ENCODE measurements around the gene SSTR5.

SSTR5 gene

GRCh38 chr16:1063728-1064127 lies 8.8 kb upstream of the SSTR5 start:
- Histone ChIP-seq H3K27ac (ENCODE audit: low read length) (no peak overlapping the region), H3K36me3 (ENCODE audit: control insufficient read depth, insufficient read depth, low read length) (no peaks in the 10 kb centered on the region), H3K4me3 (ENCODE audit: low read length) (no peak overlapping the region), H3K9me3 (ENCODE audit: control insufficient read depth, insufficient read depth, low read length) (no peaks in the 10 kb centered on the region), H3K4me1 (ENCODE audit: control insufficient read depth, insufficient read depth, low read length) (no peaks in the 10 kb centered on the region), H3K27me3 (ENCODE audit: control insufficient read depth, insufficient read depth, low read length) (no peaks in the 10 kb centered on the region)
- WGBS (ENCODE audit: insufficient coverage, insufficient read length), result no CpG with 5 or more reads among the region's 21 CpGs
- DNase-seq (ENCODE audit: low read depth, low spot score), result no peak

- no CpG with 5 or more reads among the region's 55 CpGs for WGBS (ENCODE audit: insufficient coverage, insufficient read length)
- no peak for DNase-seq (ENCODE audit: low read depth, low spot score)
- no peaks in the 10 kb centered on the region for H3K9me3 ChIP-seq (ENCODE audit: control insufficient read depth, insufficient read depth, low read length)
- no peak overlapping the region for H3K27ac ChIP-seq (ENCODE audit: low read length)
- no peaks in the 10 kb centered on the region for H3K36me3 ChIP-seq (ENCODE audit: control insufficient read depth, insufficient read depth, low read length)
- H3K4me3 ChIP-seq (ENCODE audit: low read length), result no peak overlapping the region
- H3K27me3 ChIP-seq (ENCODE audit: control insufficient read depth, insufficient read depth, low read length), result no peaks in the 10 kb centered on the region
- peaks cover 5% of the 10 kb centered on the region; the same call in 1 of the 2 replicates for H3K4me1 ChIP-seq (ENCODE audit: control insufficient read depth, insufficient read depth, low read length)
These were observed 6.9 kb upstream of the SSTR5 start for GRCh38 chr16:1065469-1066128.

- no peak for DNase-seq (ENCODE audit: low read depth, low spot score)
- Histone ChIP-seq H3K4me3 (ENCODE audit: low read length) (no peak overlapping the region), H3K4me1 (ENCODE audit: control insufficient read depth, insufficient read depth, low read length) (peaks cover 7% of the 10 kb centered on the region; the same call in 1 of the 2 replicates), H3K27me3 (ENCODE audit: control insufficient read depth, insufficient read depth, low read length) (no peaks in the 10 kb centered on the region), H3K9me3 (ENCODE audit: control insufficient read depth, insufficient read depth, low read length) (no peaks in the 10 kb centered on the region), H3K27ac (ENCODE audit: low read length) (no peak overlapping the region), H3K36me3 (ENCODE audit: control insufficient read depth, insufficient read depth, low read length) (no peaks in the 10 kb centered on the region)
- no CpG with 5 or more reads among the region's 24 CpGs for WGBS (ENCODE audit: insufficient coverage, insufficient read length)
These were observed 5.9 kb upstream of the SSTR5 start for GRCh38 chr16:1066584-1067172.

GRCh38 chr16:1067629-1068028 lies 4.9 kb upstream of the SSTR5 start:
- H3K27ac ChIP-seq (ENCODE audit: low read length), result no peak overlapping the region
- H3K27me3 ChIP-seq (ENCODE audit: control insufficient read depth, insufficient read depth, low read length), result no peaks in the 10 kb centered on the region
- H3K9me3 ChIP-seq (ENCODE audit: control insufficient read depth, insufficient read depth, low read length), result no peaks in the 10 kb centered on the region
- H3K4me1 ChIP-seq (ENCODE audit: control insufficient read depth, insufficient read depth, low read length), result peaks cover 7% of the 10 kb centered on the region; the same call in 1 of the 2 replicates
- H3K36me3 ChIP-seq (ENCODE audit: control insufficient read depth, insufficient read depth, low read length), result no peaks in the 10 kb centered on the region
- no CpG with 5 or more reads among the region's 15 CpGs for WGBS (ENCODE audit: insufficient coverage, insufficient read length)
- H3K4me3 ChIP-seq (ENCODE audit: low read length), result no peak overlapping the region
- no peak for DNase-seq (ENCODE audit: low read depth, low spot score)

GRCh38 chr16:1068451-1068850 lies 4.1 kb upstream of the SSTR5 start:
- Histone ChIP-seq H3K27me3 (ENCODE audit: control insufficient read depth, insufficient read depth, low read length) (no peaks in the 10 kb centered on the region; the same call in 1 of the 2 replicates), H3K4me1 (ENCODE audit: control insufficient read depth, insufficient read depth, low read length) (peaks cover 7% of the 10 kb centered on the region; the same call in 1 of the 2 replicates), H3K27ac (ENCODE audit: low read length) (no peak overlapping the region), H3K4me3 (ENCODE audit: low read length) (no peak overlapping the region), H3K36me3 (ENCODE audit: control insufficient read depth, insufficient read depth, low read length) (no peaks in the 10 kb centered on the region), H3K9me3 (ENCODE audit: control insufficient read depth, insufficient read depth, low read length) (no peaks in the 10 kb centered on the region)
- DNase-seq (ENCODE audit: low read depth, low spot score), result no peak
- no CpG with 5 or more reads among the region's 18 CpGs for WGBS (ENCODE audit: insufficient coverage, insufficient read length)

- Histone ChIP-seq H3K9me3 (ENCODE audit: control insufficient read depth, insufficient read depth, low read length) (no peaks in the 10 kb centered on the region), H3K36me3 (ENCODE audit: control insufficient read depth, insufficient read depth, low read length) (no peaks in the 10 kb centered on the region), H3K4me3 (ENCODE audit: low read length) (no peak overlapping the region), H3K27me3 (ENCODE audit: control insufficient read depth, insufficient read depth, low read length) (no peaks in the 10 kb centered on the region; the same call in 1 of the 2 replicates), H3K27ac (ENCODE audit: low read length) (no peak overlapping the region), H3K4me1 (ENCODE audit: control insufficient read depth, insufficient read depth, low read length) (peaks cover 7% of the 10 kb centered on the region; the same call in 1 of the 2 replicates)
- WGBS (ENCODE audit: insufficient coverage, insufficient read length), result no CpG with 5 or more reads among the region's 7 CpGs
- DNase-seq (ENCODE audit: low read depth, low spot score), result no peak
These were observed 3.4 kb upstream of the SSTR5 start for GRCh38 chr16:1069154-1069553.

GRCh38 chr16:1070084-1070863 lies 2.3 kb upstream of the SSTR5 start:
- no CpG with 5 or more reads among the region's 32 CpGs for WGBS (ENCODE audit: insufficient coverage, insufficient read length)

GRCh38 chr16:1070864-1071408 lies 1.6 kb upstream of the SSTR5 start:
- Histone ChIP-seq H3K9me3 (ENCODE audit: control insufficient read depth, insufficient read depth, low read length) (no peaks in the 10 kb centered on the region), H3K27ac (ENCODE audit: low read length) (no peak overlapping the region), H3K36me3 (ENCODE audit: control insufficient read depth, insufficient read depth, low read length) (no peaks in the 10 kb centered on the region), H3K4me3 (ENCODE audit: low read length) (no peak overlapping the region), H3K27me3 (ENCODE audit: control insufficient read depth, insufficient read depth, low read length) (no peaks in the 10 kb centered on the region; the same call in 1 of the 2 replicates), H3K4me1 (ENCODE audit: control insufficient read depth, insufficient read depth, low read length) (peaks cover 7% of the 10 kb centered on the region; the same call in 1 of the 2 replicates)
- DNase-seq (ENCODE audit: low read depth, low spot score), result no peak
- WGBS (ENCODE audit: insufficient coverage, insufficient read length), result no CpG with 5 or more reads among the region's 16 CpGs

More at GRCh38 chr16:1070084-1070863, 2.3 kb upstream of the SSTR5 start:
- Histone ChIP-seq H3K4me1 (ENCODE audit: control insufficient read depth, insufficient read depth, low read length) (peaks cover 7% of the 10 kb centered on the region; the same call in 1 of the 2 replicates), H3K4me3 (ENCODE audit: low read length) (no peak overlapping the region), H3K27ac (ENCODE audit: low read length) (no peak overlapping the region), H3K9me3 (ENCODE audit: control insufficient read depth, insufficient read depth, low read length) (no peaks in the 10 kb centered on the region), H3K27me3 (ENCODE audit: control insufficient read depth, insufficient read depth, low read length) (no peaks in the 10 kb centered on the region; the same call in 1 of the 2 replicates), H3K36me3 (ENCODE audit: control insufficient read depth, insufficient read depth, low read length) (no peaks in the 10 kb centered on the region)
- DNase-seq (ENCODE audit: low read depth, low spot score), result no peak

- peaks cover 7% of the 10 kb centered on the region; the same call in 1 of the 2 replicates for H3K4me1 ChIP-seq (ENCODE audit: control insufficient read depth, insufficient read depth, low read length)
- H3K36me3 ChIP-seq (ENCODE audit: control insufficient read depth, insufficient read depth, low read length), result no peaks in the 10 kb centered on the region
- no peaks in the 10 kb centered on the region; the same call in 1 of the 2 replicates for H3K27me3 ChIP-seq (ENCODE audit: control insufficient read depth, insufficient read depth, low read length)
- H3K27ac ChIP-seq (ENCODE audit: low read length), result no peak overlapping the region
- H3K4me3 ChIP-seq (ENCODE audit: low read length), result no peak overlapping the region
- WGBS (ENCODE audit: insufficient coverage, insufficient read length), result no CpG with 5 or more reads among the region's 30 CpGs
- no peaks in the 10 kb centered on the region for H3K9me3 ChIP-seq (ENCODE audit: control insufficient read depth, insufficient read depth, low read length)
- DNase-seq (ENCODE audit: low read depth, low spot score), result no peak
These were observed 854 bp upstream of the SSTR5 start for GRCh38 chr16:1071561-1072225.

- no peak overlapping the region for H3K27ac ChIP-seq (ENCODE audit: low read length)
- no CpG with 5 or more reads among the region's 13 CpGs for WGBS (ENCODE audit: insufficient coverage, insufficient read length)
- no peak overlapping the region for H3K4me3 ChIP-seq (ENCODE audit: low read length)
- H3K27me3 ChIP-seq (ENCODE audit: control insufficient read depth, insufficient read depth, low read length), result no peaks in the 10 kb centered on the region; the same call in 1 of the 2 replicates
- H3K9me3 ChIP-seq (ENCODE audit: control insufficient read depth, insufficient read depth, low read length), result no peaks in the 10 kb centered on the region
- DNase-seq (ENCODE audit: low read depth, low spot score), result no peak
- H3K4me1 ChIP-seq (ENCODE audit: control insufficient read depth, insufficient read depth, low read length), result peaks cover 7% of the 10 kb centered on the region; the same call in 1 of the 2 replicates
- no peaks in the 10 kb centered on the region for H3K36me3 ChIP-seq (ENCODE audit: control insufficient read depth, insufficient read depth, low read length)
These were observed 663 bp downstream of the SSTR5 start for GRCh38 chr16:1073262-1073558.
